ENCODE results near the gene POU2F2.

DNA sequence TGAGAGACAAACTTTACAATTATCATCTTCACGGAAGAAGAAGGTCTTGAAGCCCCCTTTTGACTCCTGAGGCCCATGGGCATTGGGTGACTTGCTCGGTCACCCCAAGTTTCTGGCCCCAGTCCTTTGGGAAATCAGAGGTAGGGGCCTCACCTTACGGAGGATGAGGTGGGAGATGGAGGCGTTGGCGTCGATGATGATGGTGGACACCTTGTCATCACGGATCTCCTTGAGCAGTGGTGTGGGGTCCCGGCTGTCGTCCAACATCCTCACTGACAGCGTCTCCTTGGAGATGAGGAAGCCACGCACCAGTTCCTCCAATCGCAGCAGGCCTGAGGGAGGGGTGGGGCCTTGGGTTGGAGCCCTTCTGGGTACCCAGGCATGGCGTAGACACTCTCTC, 73.0 kb downstream of the POU2F2 start:
- no peak for TF ChIP-seq CTCF (IDR thresholded peaks at IDR 0.05)
- TF ChIP-seq POLR2A (IDR thresholded peaks at IDR 0.05): no peak
